ENCODE data around the gene MRPL22. TPM values are rescaled to one million over a fixed set of nuclear protein-coding genes. Genes with fewer than 3 reads are reported as not detected.
A peak's percentile ranks its signal among the peaks of the same experiment; 100 is the strongest.
"Not testable (repeated sequence)": the region's sequence is repeated elsewhere in the genome, so short reads cannot be mapped to it uniquely, and the experiment has no call there.

Gene MRPL22
- total RNA-seq, 2 donors from 2014 or later = 66.4 to 92.0 TPM

DNA sequence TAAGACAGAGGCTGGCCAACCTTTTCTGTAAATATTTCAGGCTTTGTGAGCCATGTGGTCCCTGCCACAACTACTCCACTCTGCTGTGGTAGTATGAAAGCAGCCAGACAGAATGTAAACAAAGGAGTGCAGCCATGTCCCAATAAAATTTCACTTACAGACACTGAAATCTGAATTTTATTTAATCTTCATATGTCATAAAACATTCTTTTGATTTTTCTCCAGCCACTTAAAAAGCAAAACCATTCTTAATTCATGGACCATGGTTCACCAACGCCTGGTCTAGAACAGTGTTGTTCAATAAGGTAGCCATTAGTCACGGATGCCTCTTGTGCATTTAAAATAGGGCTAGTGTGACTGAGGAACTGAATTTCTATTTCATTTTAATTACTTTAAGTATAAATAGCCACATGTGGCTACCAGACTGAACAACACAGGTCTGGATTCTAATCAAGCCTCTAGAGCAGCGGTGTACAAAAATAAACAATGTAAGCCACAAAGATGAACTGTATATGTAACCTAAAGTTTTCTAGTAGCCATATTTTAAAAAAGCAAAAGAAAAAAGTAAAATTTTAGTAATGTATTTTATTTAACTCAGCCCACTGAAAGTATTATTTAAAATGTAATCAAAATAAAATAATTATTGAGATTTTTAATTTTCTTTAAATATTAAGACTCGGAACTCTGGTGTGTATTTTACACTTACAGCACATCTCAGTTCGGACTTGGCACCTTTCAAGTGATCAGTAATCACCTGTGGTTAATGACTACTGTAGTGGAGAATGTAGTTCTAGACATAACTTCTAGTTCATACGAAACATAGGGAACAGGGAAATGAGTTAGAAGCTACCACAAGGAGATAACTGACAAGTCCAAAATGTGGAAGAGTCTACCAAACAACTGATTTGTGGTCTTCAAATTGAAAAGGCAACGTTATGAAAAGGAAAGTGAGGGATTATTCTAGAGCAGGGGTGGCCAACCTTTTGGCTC is 17.1 kb upstream of the MRPL22 start:
- Mint-ChIP-seq H3K4me3 (no peak overlapping the region), H3K27me3 (no peaks in the 10 kb centered on the region), H3K27ac (no peak overlapping the region), H3K36me3 (ENCODE audit: low read depth) (peaks cover 96% of the 10 kb centered on the region), H3K9me3 (no peaks in the 10 kb centered on the region), H3K4me1 (no peaks in the 10 kb centered on the region)
- ATAC-seq (replicated peaks) = no peak

DNA sequence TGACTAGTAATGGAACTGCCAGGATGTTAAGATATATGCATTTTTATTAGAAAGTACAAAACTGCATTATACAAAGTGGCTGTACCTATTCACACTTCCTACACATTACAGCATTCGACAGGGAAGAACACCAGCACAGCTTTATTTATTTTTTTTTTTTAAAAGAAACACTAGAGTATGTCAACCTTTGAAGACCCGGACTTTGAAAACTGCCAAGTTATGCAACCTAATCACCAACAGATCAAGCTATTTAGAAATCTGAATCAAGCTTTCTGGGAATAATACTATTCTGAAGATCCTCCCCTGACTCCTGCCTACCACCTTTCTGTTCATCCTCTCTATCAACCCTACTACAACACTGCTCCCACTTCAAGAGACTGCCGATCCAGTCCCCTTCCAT is 7.3 kb upstream of the MRPL22 start:
- H3K36me3 Mint-ChIP-seq (ENCODE audit: low read depth) = peaks cover 74% of the 10 kb centered on the region
- no peak overlapping the region for H3K4me3 Mint-ChIP-seq
- no peak for ATAC-seq (replicated peaks)
- no peaks in the 10 kb centered on the region for H3K9me3 Mint-ChIP-seq
- no peaks in the 10 kb centered on the region for H3K27me3 Mint-ChIP-seq
- peaks cover 9% of the 10 kb centered on the region for H3K4me1 Mint-ChIP-seq
- no peak overlapping the region for H3K27ac Mint-ChIP-seq

DNA sequence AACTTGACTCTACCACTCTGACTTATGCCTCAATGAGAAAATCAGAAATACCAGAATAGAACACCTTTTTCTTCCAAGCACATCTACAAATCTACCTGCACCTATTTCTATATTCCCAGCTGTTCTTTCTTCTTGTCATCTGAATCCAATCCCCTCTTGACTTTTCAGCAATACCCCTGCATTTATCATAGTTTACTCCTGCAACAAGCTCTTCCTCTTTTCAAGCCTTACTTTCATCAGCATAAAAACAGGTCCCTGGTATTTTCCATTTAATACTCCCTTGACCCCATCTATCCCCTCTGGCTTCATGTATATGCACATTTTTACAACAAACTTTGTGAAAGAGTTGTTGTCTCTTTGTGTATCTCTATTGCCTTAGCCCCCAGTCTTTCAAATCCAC is 6.0 kb upstream of the MRPL22 start:
- H3K27me3 Mint-ChIP-seq = no peaks in the 10 kb centered on the region
- H3K4me3 Mint-ChIP-seq = no peak overlapping the region
- H3K27ac Mint-ChIP-seq = peak overlapping the region; percentile 2
- peaks cover 9% of the 10 kb centered on the region for H3K4me1 Mint-ChIP-seq
- no peaks in the 10 kb centered on the region for H3K9me3 Mint-ChIP-seq
- peaks cover 60% of the 10 kb centered on the region for H3K36me3 Mint-ChIP-seq (ENCODE audit: low read depth)
- ATAC-seq (replicated peaks) = no peak

DNA sequence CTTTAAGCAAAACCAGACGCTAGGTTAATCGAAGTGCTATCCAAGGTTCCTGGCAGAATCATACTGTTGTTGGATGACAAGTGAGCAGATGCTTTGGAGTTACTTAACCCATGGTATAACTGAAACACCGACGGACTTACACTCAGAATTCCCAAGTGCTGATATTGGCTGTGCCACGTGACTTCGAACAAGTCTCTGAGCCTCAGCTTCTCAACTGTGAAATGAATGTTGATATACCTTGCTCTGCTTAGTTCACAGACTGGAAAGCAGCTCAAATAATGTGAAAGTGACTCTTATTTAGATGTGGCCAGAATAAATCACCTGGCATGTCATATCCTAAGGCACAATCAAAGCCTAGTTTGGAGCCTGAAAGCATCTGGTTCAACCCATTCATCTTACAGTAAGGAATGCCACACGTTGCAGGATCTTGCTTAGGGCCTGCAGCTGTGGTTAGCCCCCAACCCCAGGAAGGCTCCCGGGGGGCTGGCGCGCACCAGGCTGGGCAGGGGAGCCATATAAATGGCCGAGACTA is 3.6 kb upstream of the MRPL22 start:
- H3K27me3 Mint-ChIP-seq = no peaks in the 10 kb centered on the region
- H3K36me3 Mint-ChIP-seq (ENCODE audit: low read depth) = peaks cover 45% of the 10 kb centered on the region
- ATAC-seq (replicated peaks) = no peak

DNA sequence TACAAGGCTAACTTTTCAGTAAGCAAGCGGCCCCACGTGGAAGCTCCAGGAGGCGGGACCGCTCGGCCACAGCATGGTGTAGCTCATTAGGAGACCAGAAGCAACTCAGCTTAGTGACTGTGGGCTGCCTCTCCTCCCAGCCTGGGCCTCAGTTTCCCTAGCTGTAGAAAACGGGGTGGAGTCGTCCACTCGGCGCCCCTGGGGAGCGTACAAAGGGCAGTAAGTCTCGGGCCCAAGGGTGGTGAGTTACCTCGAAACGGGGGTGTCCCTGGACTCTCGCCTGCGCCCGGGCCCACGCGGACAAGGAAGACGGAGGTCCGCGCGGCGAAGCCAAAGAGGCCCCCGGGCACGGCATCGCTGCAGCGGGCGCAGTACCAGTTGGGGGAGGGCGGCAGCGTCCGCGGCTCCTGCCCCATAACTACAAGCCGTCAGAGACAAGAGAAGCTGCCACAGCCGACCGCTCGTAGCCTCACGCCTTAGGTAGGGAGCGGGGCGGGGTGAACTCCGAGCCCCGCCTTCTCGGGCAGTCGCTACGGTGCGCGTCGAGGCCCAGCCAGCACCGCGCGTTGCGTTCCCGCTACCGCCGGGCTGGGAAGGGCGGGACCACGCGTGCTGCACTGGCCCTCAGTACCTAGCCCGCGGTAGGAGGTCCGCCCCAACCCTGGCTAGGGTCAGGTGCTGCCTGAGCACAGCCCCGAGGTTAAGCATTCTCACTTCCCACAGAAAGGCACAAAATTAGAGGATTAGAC is 3.0 kb upstream of the MRPL22 start, which contains the start of gene GEMIN5:
Gene GEMIN5 (minus strand): TSS at position 494 of the 749 bp plus-strand sequence. CDS start 78 bp downstream, at position 416.
- ATAC-seq (replicated peaks) = peak; percentile 93
- Mint-ChIP-seq H3K27ac (peak within 1 kb of the TSS; percentile 97), H3K4me3 (peak within 1 kb of the TSS; percentile 95), H3K4me1 (peaks cover 14% of the 10 kb centered on the region), H3K9me3 (no peaks in the 10 kb centered on the region), H3K27me3 (no peaks in the 10 kb centered on the region), H3K36me3 (ENCODE audit: low read depth) (peaks cover 45% of the 10 kb centered on the region)

More for the DNA sequence above, 3.6 kb upstream of the MRPL22 start:
- Mint-ChIP-seq H3K9me3 (no peaks in the 10 kb centered on the region), H3K27ac (peak overlapping the region; percentile 83), H3K4me3 (peak overlapping the region; percentile 95), H3K4me1 (peaks cover 9% of the 10 kb centered on the region)

DNA sequence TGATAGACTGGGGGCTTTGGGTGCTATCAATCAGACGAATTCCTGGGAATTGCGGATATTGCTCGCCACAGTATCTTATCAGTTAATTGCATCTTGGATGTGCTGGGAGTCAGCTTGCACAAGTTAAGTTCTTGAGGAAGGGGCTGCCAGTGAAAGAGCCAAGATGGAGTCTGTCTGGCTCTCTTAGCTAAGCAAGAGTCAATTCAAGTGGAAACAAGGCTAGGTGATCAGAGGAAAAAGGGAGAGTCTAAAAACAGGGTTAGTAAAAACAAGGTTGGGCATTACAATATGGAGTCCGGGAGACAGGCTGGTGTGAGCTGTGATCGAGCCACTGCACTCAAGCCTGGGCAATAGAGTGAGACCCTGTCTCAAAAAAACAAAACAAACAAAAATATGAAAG is 1.5 kb upstream of the MRPL22 start:
- Mint-ChIP-seq H3K36me3 (ENCODE audit: low read depth) (peaks cover 36% of the 10 kb centered on the region), H3K4me3 (peak overlapping the region; percentile 95), H3K4me1 (peaks cover 14% of the 10 kb centered on the region), H3K27ac (peak overlapping the region; percentile 97)
- not testable (repeated sequence) for ATAC-seq (replicated peaks); H3K27me3 Mint-ChIP-seq; H3K9me3 Mint-ChIP-seq

DNA sequence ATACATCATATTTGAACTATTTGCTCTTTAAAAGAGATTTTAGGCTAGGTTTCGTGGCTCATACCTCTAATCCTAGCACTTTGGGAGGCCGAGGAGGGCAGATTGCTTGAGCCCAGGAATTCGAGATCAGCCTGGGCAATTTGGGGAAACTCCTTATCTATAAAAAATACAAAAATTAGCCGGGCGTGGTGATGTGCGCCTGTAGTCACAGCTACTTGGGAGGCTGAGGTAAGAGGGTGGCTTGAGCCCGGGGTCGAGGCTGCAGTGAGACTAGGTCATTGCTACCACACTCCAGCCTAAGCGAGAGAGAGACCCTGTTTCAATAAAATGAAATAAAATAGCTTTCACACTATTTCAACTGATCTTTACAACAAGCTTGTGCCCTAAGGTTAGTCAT is 500 bp upstream of the MRPL22 start:
- Mint-ChIP-seq H3K36me3 (ENCODE audit: low read depth) (peaks cover 27% of the 10 kb centered on the region), H3K9me3 (no peaks in the 10 kb centered on the region), H3K27me3 (no peaks in the 10 kb centered on the region), H3K27ac (peak overlapping the region; percentile 97), H3K4me3 (peak overlapping the region; percentile 95), H3K4me1 (peaks cover 5% of the 10 kb centered on the region)
- no peak for ATAC-seq (replicated peaks)

DNA sequence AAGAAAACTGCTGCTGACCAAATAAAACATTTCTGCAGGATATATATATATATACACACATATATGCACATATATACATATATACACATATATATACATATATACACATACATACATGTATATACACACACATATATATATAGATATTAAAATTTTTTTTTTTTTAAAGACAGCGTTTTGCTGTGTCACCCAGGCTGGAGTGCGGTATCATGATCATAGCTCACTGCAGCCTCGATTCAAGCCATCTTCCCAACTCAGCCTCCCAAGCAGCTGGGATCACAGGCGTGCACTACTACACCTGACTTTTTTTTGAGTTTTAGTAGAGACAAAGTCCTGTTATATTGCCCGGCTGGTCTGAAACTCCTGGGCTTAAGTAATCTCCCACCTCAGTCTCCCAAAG is 2.7 kb downstream of the MRPL22 start:
- no peak overlapping the region for H3K4me3 Mint-ChIP-seq
- no peak for ATAC-seq (replicated peaks)
- no peaks in the 10 kb centered on the region for H3K27me3 Mint-ChIP-seq
- H3K36me3 Mint-ChIP-seq (ENCODE audit: low read depth) = peaks cover 36% of the 10 kb centered on the region
- peaks cover 10% of the 10 kb centered on the region for H3K4me1 Mint-ChIP-seq
- no peaks in the 10 kb centered on the region for H3K9me3 Mint-ChIP-seq
- no peak overlapping the region for H3K27ac Mint-ChIP-seq

DNA sequence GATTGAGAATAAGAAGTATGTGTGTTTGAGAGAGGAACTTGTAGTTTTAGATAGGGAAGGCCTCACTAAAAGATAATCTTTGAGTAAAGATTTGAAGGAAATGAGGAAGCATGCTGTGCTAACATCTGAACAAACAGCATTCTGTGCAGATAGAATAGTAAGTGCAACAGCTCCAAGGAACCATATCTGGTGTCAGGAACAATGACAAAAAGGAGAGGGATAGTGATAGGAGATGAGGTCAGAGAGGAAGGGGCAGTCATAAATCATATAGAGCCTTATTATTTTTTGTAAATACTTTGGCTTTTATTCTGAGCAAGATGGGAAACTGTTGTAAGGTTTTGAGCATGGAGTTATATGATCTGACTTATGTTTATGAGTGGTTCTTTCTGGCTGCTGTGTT is 3.8 kb downstream of the MRPL22 start:
- Mint-ChIP-seq H3K4me3 (no peak overlapping the region), H3K4me1 (peaks cover 20% of the 10 kb centered on the region), H3K36me3 (ENCODE audit: low read depth) (peaks cover 48% of the 10 kb centered on the region), H3K9me3 (no peaks in the 10 kb centered on the region), H3K27me3 (no peaks in the 10 kb centered on the region), H3K27ac (no peak overlapping the region)
- no peak for ATAC-seq (replicated peaks)

DNA sequence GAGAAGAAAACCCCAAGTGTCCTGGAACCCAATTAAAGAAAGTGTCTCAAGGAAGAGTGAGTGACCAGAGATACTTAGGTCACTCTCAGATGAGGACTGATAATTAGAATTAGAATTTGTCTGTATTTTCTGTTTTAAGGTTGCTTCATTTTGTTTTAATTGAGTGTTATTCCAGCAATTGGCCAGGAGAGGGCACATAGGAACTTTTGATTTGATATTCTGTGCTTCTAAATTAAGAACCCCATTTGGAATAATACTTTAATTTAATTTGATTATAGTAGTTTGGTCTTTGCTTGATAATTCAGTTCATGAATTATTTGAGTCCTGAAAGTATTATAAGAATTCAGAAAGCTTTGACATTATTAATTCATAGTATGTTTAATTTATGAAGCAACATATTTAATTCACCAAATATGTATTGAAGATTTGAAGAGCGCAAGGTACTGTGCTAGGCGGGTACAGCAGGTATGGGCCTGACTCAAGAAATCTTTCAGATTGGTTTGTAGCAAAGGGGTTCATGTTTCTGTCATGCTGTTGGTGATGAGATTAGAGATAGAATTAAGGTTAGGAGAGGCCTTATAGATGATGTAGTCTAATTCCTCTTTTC is 4.9 kb downstream of the MRPL22 start:
- H3K27ac Mint-ChIP-seq = no peak overlapping the region
- H3K36me3 Mint-ChIP-seq (ENCODE audit: low read depth) = peaks cover 56% of the 10 kb centered on the region
- no peaks in the 10 kb centered on the region for H3K9me3 Mint-ChIP-seq
- H3K4me1 Mint-ChIP-seq = peaks cover 29% of the 10 kb centered on the region
- no peaks in the 10 kb centered on the region for H3K27me3 Mint-ChIP-seq
- H3K4me3 Mint-ChIP-seq = no peak overlapping the region
- ATAC-seq (replicated peaks) = no peak

DNA sequence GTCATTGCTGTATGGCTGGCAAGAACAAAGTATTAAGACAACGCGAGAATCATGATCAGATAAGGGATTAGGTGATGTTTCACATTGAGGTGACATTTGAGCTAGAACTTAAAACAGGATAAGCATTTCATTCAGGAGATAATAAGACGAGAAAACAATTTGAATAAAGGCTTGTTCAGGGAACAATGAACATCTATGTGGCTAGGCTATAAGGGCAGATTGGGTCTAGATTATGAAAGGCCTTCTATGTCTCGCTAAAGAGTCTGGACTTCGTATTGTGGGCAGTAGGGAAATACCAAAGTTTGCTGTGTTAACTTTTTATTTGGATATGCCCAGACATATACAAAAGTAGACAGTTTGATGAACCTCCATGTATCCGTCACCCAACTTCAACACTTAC is 6.9 kb downstream of the MRPL22 start:
- Mint-ChIP-seq H3K36me3 (ENCODE audit: low read depth) (peaks cover 65% of the 10 kb centered on the region), H3K27ac (no peak overlapping the region), H3K9me3 (no peaks in the 10 kb centered on the region), H3K4me1 (peaks cover 24% of the 10 kb centered on the region), H3K27me3 (no peaks in the 10 kb centered on the region), H3K4me3 (no peak overlapping the region)
- no peak for ATAC-seq (replicated peaks)

DNA sequence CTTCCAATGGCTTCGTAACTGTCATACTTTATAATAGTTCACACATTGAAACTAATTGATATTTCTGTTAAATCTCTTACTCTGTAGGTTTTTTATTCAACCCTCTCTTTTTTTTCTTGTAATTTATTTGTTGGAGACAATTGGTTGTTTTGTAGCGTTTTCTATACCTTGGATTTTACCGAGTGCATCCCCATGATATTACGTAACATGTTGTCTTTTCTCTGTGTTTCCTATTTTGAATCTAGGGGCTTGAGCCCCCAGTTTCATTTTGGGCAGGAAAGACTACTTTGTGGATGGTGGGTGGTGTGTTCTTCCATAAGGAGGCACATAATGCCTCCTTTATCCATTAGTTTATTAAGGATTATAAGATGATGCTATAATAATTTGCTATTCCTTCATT is 7.4 kb downstream of the MRPL22 start:
- no peak overlapping the region for H3K4me3 Mint-ChIP-seq
- peaks cover 24% of the 10 kb centered on the region for H3K4me1 Mint-ChIP-seq
- H3K9me3 Mint-ChIP-seq = no peaks in the 10 kb centered on the region
- peaks cover 62% of the 10 kb centered on the region for H3K36me3 Mint-ChIP-seq (ENCODE audit: low read depth)
- no peak overlapping the region for H3K27ac Mint-ChIP-seq
- no peaks in the 10 kb centered on the region for H3K27me3 Mint-ChIP-seq
- ATAC-seq (replicated peaks) = no peak

DNA sequence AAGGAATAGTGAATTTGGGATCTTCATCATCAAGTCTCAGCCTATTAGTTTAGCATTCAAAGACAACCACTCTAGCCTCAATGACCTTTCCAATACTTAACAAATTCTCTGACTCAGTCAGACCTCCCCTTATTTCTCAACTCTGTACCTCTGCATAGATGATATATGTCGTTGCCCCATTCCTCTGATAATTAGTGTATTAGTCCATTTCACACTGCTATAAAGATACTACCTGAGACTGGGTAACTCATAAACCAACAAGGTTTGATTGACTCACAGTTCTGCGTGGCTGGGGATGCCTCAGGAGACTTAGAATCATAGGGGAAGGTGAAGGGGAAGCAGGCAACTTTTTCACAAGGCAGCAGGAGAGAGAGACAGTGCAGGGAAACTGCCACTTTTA is 8.9 kb downstream of the MRPL22 start:
- ATAC-seq (replicated peaks) = no peak
- no peak overlapping the region for H3K27ac Mint-ChIP-seq
- no peaks in the 10 kb centered on the region for H3K9me3 Mint-ChIP-seq
- H3K36me3 Mint-ChIP-seq (ENCODE audit: low read depth) = peaks cover 66% of the 10 kb centered on the region
- peaks cover 24% of the 10 kb centered on the region for H3K4me1 Mint-ChIP-seq
- no peaks in the 10 kb centered on the region for H3K27me3 Mint-ChIP-seq
- no peak overlapping the region for H3K4me3 Mint-ChIP-seq

DNA sequence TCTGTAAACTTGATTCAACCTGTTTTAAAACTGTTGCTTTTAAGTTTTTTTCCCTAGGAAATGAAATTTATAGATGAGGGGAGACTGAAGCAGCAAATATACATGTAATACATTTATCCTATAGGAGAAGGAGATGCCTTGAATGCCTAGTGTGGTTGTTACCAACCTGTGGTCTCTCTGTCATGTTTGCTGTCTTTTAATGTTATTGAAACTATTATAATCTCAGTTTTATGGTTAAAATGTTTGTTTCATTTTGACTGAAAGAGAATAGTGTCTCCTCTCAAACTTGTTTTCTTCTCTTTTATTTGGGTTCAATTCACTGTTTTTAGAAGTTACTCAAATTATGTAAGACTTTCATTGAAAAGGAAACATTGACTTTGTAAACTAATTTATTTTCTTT is 15.8 kb downstream of the MRPL22 start:
- Mint-ChIP-seq H3K27ac (no peak overlapping the region), H3K27me3 (no peaks in the 10 kb centered on the region), H3K4me1 (no peaks in the 10 kb centered on the region), H3K36me3 (ENCODE audit: low read depth) (peaks cover 86% of the 10 kb centered on the region), H3K4me3 (no peak overlapping the region), H3K9me3 (no peaks in the 10 kb centered on the region)
- ATAC-seq (replicated peaks) = no peak

Measured in activated T-helper 17 cell treated with anti-CD3 and anti-CD28 coated beads, Interleukin-2, amount 50 U/mL, for 72 hours (primary cell).